Left renal cortex interstitium (tissue), 4 donors: ENCODE measurements around the gene APOA4. TPM values are rescaled to one million over a fixed set of nuclear protein-coding genes. Genes with fewer than 3 reads are reported as not detected.

ENCODE experiments used
- DNase-seq, 4 donors: peaks; one replicate each; pipeline ENCODE4 v3.0.0-alpha.2; 2013; ENCODE audit warnings: low read depth in 4 of 4, low spot score in 2 of 4, missing footprints in 1 of 4
- polyA plus RNA-seq, 4 donors: library from polyadenylated mRNA; unstranded; fragments of 120-200 nt; gene quantifications; one replicate each; pipeline ENCODE4 v1.2.1, GENCODE V29; 2013; ENCODE audit not compliant: insufficient read length in 4 of 4

APOA4 gene
- polyA plus RNA-seq, 4 donors, result not detected

- no peak for DNase-seq
These were observed 8.8 kb upstream of the APOA4 start for GRCh38 chr11:116831790-116832349.

DNA sequence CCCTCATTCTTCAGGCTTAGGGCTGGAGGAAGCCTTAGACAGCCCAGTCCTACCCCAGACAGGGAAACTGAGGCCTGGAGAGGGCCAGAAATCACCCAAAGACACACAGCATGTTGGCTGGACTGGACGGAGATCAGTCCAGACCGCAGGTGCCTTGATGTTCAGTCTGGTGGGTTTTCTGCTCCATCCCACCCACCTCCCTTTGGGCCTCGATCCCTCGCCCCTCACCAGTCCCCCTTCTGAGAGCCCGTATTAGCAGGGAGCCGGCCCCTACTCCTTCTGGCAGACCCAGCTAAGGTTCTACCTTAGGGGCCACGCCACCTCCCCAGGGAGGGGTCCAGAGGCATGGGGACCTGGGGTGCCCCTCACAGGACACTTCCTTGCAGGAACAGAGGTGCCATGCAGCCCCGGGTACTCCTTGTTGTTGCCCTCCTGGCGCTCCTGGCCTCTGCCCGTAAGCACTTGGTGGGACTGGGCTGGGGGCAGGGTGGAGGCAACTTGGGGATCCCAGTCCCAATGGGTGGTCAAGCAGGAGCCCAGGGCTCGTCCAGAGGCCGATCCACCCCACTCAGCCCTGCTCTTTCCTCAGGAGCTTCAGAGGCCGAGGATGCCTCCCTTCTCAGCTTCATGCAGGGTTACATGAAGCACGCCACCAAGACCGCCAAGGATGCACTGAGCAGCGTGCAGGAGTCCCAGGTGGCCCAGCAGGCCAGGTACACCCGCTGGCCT lies 7.2 kb upstream of the APOA4 start:
- DNase-seq, result no peak

DNA sequence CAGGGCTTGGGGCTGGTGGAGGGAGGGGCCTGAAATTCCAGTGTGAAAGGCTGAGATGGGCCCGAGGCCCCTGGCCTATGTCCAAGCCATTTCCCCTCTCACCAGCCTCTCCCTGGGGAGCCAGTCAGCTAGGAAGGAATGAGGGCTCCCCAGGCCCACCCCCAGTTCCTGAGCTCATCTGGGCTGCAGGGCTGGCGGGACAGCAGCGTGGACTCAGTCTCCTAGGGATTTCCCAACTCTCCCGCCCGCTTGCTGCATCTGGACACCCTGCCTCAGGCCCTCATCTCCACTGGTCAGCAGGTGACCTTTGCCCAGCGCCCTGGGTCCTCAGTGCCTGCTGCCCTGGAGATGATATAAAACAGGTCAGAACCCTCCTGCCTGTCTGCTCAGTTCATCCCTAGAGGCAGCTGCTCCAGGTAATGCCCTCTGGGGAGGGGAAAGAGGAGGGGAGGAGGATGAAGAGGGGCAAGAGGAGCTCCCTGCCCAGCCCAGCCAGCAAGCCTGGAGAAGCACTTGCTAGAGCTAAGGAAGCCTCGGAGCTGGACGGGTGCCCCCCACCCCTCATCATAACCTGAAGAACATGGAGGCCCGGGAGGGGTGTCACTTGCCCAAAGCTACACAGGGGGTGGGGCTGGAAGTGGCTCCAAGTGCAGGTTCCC lies 6.5 kb upstream of the APOA4 start, which contains the start of gene APOC3:
Gene APOC3 (plus strand): TSS at position 383 of the 659 bp plus-strand sequence. CDS start 676 bp downstream, outside the sequence.
- no peak for DNase-seq

DNA sequence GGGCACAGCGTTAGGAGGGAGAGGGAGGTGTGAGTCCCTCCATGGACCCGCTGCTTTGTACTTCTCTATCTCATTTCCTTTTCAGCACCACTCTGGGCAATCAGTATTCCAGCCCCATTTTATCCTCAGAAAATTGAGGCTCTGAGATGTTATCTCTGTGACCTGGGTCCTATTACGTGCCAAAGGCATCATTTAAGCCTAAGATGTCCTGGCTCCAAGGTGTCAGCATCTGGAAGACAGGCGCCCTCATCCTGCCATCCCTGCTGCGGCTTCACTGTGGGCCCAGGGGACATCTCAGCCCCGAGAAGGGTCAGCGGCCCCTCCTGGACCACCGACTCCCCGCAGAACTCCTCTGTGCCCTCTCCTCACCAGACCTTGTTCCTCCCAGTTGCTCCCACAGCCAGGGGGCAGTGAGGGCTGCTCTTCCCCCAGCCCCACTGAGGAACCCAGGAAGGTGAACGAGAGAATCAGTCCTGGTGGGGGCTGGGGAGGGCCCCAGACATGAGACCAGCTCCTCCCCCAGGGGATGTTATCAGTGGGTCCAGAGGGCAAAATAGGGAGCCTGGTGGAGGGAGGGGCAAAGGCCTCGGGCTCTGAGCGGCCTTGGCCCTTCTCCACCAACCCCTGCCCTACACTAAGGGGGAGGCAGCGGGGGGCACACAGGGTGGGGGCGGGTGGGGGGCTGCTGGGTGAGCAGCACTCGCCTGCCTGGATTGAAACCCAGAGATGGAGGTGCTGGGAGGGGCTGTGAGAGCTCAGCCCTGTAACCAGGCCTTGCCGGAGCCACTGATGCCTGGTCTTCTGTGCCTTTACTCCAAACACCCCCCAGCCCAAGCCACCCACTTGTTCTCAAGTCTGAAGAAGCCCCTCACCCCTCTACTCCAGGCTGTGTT lies 5.8 kb upstream of the APOA4 start:
- no peak for DNase-seq

- DNase-seq, result no peak
These were observed 4.4 kb upstream of the APOA4 start for GRCh38 chr11:116827461-116827860.

- no peak for DNase-seq
These were observed 3.8 kb upstream of the APOA4 start for GRCh38 chr11:116826751-116827431.

DNA sequence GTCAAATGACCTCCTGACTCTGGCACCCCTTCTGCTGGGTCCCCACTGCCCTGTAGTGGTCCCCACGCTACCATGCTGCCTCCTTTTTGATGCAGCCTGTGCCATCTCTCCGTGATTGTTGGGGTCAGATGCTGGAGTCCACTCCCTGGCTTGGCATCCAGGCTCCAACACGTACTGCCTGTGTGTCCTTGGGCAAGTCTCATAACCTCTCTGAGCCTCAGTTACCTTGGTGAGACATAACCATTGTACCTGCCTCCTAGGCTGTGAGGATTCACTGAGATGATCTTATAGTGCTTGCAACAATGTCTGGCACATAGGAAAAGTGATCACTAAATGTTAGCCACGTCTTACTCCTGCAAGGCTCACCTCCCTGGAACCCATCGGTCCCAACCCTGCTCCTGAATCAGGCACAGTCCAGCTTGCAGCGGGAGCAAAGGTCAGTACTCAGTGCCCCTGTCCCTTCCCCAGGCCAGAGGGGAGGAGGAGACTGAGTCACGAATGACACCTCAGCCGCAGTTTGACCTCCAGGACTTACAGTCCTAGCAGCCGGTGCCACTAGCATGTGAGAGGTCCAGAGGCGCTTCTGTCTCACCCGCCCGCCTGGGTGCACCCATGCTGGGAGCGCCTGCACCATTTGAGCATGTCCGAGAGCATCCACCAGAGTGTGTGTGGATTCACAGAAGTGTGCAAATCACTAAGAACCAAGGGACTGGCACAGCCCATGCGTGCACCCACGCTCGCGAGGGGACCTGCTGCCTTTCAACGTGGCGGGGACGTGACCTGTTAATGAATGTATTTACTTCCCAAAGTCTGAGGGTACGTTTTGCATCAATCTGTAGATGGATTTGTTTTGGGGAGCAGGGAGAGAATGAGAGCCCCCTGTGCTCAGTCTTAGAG lies 3.0 kb upstream of the APOA4 start:
- no peak for DNase-seq

DNA sequence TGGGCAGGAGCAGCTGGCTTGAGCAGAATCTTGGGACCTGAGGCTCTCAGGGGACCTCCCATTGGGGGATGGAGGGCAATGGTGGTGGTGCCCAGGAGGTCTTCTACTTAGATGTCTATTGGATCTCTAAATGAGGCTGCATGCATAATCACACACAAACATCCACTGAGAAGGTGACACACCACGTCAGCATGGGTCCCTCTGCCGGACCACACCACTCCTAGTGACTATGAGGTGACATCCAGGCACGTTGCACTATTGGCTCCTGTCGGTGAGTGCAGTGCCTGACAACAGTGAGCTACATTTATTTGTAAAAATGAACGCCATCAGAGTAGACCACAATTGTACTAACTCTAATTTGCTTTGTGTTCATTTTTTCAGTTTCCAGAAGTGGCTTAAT lies 2.3 kb upstream of the APOA4 start:
- no peak for DNase-seq

DNA sequence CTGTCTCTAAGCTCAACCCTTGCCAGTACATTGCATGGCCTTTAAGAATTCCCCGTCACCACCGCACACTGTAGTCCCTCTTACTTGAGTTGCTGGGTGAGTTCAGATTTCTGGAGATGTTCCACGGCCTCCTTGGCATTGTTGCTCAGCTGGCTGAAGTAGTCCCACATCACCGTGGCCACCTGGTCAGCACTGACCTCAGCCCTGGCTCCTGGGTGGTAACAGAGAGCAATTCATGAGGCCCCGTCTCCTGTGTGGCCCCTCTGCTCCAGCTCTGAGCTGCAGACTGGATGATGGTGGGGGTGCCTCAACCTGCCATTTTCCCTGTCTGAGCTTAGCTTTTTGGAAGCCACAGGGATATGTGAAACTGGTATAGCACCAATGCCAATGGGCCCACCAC lies 529 bp downstream of the APOA4 start:
- DNase-seq, result no peak

DNA sequence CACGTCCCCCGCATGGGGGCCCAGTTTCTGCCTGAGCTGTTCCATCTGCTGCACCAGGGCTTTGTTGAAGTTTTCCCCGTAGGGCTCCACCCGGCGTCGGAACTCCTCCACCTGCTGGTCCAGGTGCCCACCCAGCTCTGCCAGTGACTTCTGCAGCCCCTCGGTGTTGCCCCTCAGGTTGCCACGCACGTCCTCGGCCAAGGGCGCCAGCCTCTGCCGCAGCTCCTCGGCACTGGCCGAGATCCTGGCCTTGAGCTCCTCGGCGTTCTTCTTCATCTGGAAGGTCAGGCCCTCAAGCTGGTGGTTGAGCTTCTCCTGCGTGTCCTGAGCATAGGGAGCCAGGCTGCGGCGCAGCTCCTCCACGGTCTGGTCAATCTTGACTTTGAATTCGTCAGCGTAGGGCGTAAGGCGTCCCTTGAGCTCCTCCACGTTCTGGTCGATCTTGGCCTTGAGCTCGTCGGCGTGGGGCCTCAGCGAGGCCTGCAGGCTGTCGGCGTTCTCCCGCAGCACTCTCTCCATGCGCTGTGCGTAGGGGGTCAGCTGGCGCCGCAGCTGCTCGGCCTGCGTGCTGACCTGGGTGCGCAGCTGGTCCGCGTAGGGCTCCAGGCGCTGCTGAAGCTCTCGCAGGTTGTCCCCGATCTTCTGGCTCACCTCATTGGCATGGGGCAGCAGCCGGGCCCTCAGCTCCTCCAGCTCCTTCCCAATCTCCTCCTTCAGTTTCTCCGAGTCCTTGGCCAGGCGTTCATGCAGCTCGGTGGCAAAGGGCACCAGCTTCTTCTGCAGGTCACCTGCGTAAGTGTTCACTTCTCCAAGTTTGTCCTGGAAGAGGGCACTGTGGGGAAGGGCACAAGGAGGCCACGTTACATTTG lies 1.8 kb downstream of the APOA4 start:
- DNase-seq, result no peak

- DNase-seq, result no peak
These were observed 4.1 kb downstream of the APOA4 start for GRCh38 chr11:116819049-116819448.

DNA sequence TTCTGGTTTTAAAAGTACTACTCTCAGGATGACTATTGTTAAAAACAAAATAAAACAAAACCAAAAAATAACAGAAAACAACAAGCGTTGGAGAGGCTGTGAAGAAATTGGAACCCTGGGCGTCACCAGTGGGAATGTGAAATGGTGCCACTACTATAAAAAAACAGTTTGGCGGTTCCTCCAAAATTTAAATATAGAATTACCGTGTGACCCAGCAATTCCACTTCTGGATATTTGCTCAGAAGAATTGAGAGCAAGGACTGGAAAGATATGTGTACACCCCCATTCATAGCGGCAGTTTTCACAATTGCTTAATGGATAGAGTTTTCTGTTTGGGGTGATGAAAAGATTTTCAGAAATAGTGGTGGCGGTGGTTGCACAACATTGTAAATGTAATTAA lies 8.6 kb downstream of the APOA4 start:
- no peak for DNase-seq

DNA sequence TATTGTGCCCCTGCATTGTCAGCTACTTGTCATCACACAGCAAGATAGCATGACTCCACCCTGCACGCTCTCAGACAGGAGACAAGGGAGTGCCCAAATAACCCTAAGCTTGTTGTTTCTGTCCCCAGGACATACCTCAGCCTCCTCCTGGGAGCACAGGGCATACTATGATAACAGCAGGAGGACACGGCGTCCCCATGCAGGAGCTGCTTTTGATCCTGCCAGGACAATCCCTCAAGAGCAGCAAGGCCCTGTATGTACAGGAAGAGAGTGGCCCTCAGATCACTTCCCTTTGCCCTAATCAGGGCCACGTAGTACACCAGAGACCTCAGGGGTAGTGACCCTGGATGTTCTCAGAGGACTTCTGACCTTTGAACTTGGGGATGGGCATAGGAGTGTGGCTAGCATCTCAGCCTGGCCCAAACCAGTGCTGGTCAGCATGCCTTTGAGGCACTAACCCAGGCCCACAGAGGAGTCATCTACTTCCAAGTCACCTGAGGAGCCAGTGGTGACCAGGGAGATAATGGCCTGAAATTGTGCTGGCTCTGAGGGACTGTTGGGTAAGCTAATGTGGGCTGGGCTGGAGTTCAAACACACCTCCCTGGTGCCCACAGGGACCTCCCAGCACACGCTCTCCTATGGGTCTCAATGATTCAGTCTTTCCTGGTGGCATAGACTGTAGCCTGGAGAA lies 9.2 kb downstream of the APOA4 start:
- DNase-seq, result no peak

GRCh38 chr11:116813170-116813569 lies 9.9 kb downstream of the APOA4 start:
- no peak for DNase-seq

DNA sequence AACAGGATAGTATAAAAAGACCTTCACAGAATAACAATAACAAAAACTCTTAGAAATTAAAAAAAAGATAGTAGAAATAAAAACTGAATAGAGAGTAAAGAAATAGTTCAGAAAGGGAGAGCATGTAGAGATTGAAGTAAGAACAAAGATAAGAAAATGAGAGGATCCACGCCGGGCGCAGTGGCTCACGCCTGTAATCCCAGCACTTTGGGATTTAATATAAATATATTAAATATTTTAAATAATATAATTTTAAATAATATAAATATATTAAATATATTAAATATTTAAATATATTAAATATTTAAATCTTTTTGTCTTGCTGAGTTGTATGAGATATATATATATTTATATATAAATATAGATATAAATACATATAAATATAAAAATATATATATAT lies 11.0 kb downstream of the APOA4 start:
- DNase-seq, result no peak

DNA sequence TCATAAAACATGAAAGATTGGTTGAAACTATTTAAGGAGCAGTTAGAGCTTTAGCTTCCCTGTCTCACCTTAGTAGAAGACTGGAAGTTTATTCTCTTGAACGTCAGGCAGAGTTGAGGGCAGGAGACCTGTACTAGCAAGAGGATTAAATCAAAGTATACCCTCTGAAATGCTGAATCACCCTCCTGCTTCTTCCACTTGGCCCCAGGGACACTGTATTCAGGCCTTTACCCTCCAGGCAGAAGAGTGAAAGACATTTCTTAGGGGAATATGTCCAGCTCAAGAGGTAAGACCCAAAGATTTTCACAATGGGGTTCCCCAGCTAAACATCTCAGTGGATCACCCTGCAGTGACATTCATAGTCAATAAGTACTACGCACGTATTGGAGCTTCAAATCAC lies 11.9 kb downstream of the APOA4 start:
- no peak for DNase-seq

DNA sequence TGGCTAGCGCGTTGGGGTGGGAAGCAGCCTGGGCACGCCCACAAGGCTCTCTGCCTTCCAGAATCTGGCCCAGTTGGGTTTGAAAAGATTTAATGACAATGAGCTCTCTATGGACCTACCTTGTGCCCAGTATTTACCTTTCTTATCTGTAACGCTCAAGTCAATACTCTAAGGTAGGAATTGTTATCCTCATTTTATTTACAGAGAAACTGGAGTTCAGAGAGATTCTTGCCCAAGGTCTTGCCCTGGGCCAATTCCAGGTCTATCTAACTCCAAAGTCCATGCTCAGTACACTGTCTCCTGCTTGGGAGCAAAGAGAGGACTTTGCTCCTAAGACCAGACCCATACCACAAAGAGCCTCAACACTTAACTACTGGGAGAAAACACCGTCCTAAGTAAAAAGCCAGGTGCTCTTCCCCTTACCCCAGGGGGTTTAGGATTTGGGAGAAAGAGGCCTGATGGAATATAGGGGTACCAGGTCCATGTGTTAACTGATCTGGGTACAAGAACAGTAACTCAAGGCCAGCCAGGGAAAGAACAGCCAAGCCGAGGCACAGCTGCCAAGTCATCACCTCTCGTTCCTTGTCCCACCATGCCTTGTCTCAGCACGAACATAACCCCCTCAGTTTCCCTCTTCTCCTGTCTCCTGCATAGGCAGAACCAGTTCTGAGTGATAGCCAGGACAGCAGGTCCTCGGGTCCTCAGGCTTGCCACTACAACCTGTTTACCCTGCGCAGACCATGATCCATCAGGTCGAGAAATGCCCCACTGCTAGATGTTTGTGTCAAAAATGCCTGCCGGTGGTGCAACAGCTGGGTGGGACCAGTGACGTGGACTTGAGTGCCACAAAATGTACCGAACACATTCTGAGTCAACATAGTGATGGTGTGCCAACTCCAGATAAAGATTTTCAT lies 14.6 kb downstream of the APOA4 start:
- DNase-seq, result no peak
